ENCODE data around the gene TMEM161B. TPM values are rescaled to one million over a fixed set of nuclear protein-coding genes. Genes with fewer than 3 reads are reported as not detected.

The TMEM161B gene
- total RNA-seq, 1 donor from 2014 or later: 21.2 TPM

- Histone ChIP-seq H3K4me1 (no peaks in the 10 kb centered on the region), H3K9me3 (no peaks in the 10 kb centered on the region), H3K4me3 (no peak overlapping the region), H3K36me3 (no peaks in the 10 kb centered on the region), H3K27ac (no peak overlapping the region), H3K27me3 (ENCODE audit: low read depth) (no peaks in the 10 kb centered on the region)
- no peak for TF ChIP-seq CTCF (IDR thresholded peaks at IDR 0.05)
- intact Hi-C loops (cut with DNase I): no loop called here
- ATAC-seq (no peak), DNase-seq (no peak)
These were observed 19.3 kb upstream of the TMEM161B start for GRCh38 chr5:88287846-88288527.

GRCh38 chr5:88287302-88287701, 18.7 kb upstream of the TMEM161B start:
- TF ChIP-seq CTCF (IDR thresholded peaks at IDR 0.05): no peak
- no peaks in the 10 kb centered on the region for H3K4me1 ChIP-seq
- intact Hi-C loops (cut with DNase I): no loop called here

GRCh38 chr5:88283690-88284089, 15.0 kb upstream of the TMEM161B start:
- H3K4me3 ChIP-seq: no peak overlapping the region
- H3K36me3 ChIP-seq: no peaks in the 10 kb centered on the region
- intact Hi-C loops (cut with DNase I): no loop called here
- DNase-seq (no peak), ATAC-seq (no peak)
- H3K4me1 ChIP-seq: no peaks in the 10 kb centered on the region
- no peaks in the 10 kb centered on the region for H3K9me3 ChIP-seq
- no peaks in the 10 kb centered on the region for H3K27me3 ChIP-seq (ENCODE audit: low read depth)
- H3K27ac ChIP-seq: no peak overlapping the region
- TF ChIP-seq CTCF (IDR thresholded peaks at IDR 0.05): no peak

More at GRCh38 chr5:88287302-88287701, 18.7 kb upstream of the TMEM161B start:
- Histone ChIP-seq H3K9me3 (no peaks in the 10 kb centered on the region), H3K4me3 (no peak overlapping the region), H3K27ac (no peak overlapping the region), H3K36me3 (no peaks in the 10 kb centered on the region), H3K27me3 (ENCODE audit: low read depth) (no peaks in the 10 kb centered on the region)
- ATAC-seq (no peak), DNase-seq (no peak)

GRCh38 chr5:88281322-88281721, 12.7 kb upstream of the TMEM161B start:
- DNase-seq (no peak), ATAC-seq (no peak)
- no peak overlapping the region for H3K4me3 ChIP-seq
- no peaks in the 10 kb centered on the region for H3K4me1 ChIP-seq
- no peaks in the 10 kb centered on the region for H3K36me3 ChIP-seq
- TF ChIP-seq CTCF (IDR thresholded peaks at IDR 0.05): no peak
- H3K27me3 ChIP-seq (ENCODE audit: low read depth): no peaks in the 10 kb centered on the region
- intact Hi-C loops (cut with DNase I): no loop called here
- H3K9me3 ChIP-seq: no peaks in the 10 kb centered on the region
- no peak overlapping the region for H3K27ac ChIP-seq

GRCh38 chr5:88279584-88279983, 10.9 kb upstream of the TMEM161B start:
- Histone ChIP-seq H3K36me3 (peaks cover 6% of the 10 kb centered on the region), H3K4me3 (no peak overlapping the region), H3K27me3 (ENCODE audit: low read depth) (no peaks in the 10 kb centered on the region), H3K9me3 (no peaks in the 10 kb centered on the region), H3K4me1 (no peaks in the 10 kb centered on the region), H3K27ac (no peak overlapping the region)
- no peak for DNase-seq
- no peak for ATAC-seq
- intact Hi-C loops (cut with DNase I): no loop called here
- no peak for TF ChIP-seq CTCF (IDR thresholded peaks at IDR 0.05)

Data from lower lobe of right lung (tissue), 2 donors.